Activated naive CD4-positive, alpha-beta T cell treated with anti-CD3 and anti-CD28 coated beads, Interleukin-2, amount 10 ng/mL, durations not matched to agents 7 days and 5 days (primary cell): ENCODE measurements around the gene ARMS2.

Source experiments
- CTCF ChIA-PET: fragments of 350-600 bp; sonication (Branson Sonifier 250); formaldehyde crosslinking; loops from one replicate; lab custom pipeline; 2021; ENCODE audit warnings: antibody characterized with exemption; lab: Charles Lee
- DNase-seq: peaks from one replicate; pipeline ENCODE4 v3.0.0-alpha.2; 2020
- H3K27ac Mint-ChIP-seq: one replicate; pipeline ENCODE4 v1.8.0; 2021; ENCODE audit warnings: mild to moderate bottlenecking, moderate library complexity, mixed read lengths
- H3K27me3 Mint-ChIP-seq: one replicate; pipeline ENCODE4 v1.8.0; 2021; ENCODE audit warnings: mild to moderate bottlenecking, mixed read lengths
- H3K36me3 Mint-ChIP-seq: one replicate; pipeline ENCODE4 v1.8.0; 2021; ENCODE audit warnings: mixed read lengths
- H3K4me1 Mint-ChIP-seq: one replicate; pipeline ENCODE4 v1.8.0; 2021; ENCODE audit warnings: mixed read lengths
- H3K4me3 Mint-ChIP-seq: one replicate; pipeline ENCODE4 v1.8.0; 2021; ENCODE audit warnings: mild to moderate bottlenecking, moderate library complexity, mixed read lengths
- H3K9me3 Mint-ChIP-seq: one replicate; pipeline ENCODE4 v1.8.0; 2021; ENCODE audit warnings: mixed read lengths

ARMS2 gene

GRCh38 chr10:122499012-122499411 is 44.6 kb downstream of the ARMS2 start:
- Mint-ChIP-seq H3K9me3 (no peaks in the 10 kb centered on the region), H3K4me3 (no peak overlapping the region), H3K36me3 (no peaks in the 10 kb centered on the region), H3K27me3 (peaks cover 23% of the 10 kb centered on the region), H3K4me1 (peaks cover 11% of the 10 kb centered on the region), H3K27ac (no peak overlapping the region)
- no peak for DNase-seq
- CTCF ChIA-PET: no interaction called here

DNA sequence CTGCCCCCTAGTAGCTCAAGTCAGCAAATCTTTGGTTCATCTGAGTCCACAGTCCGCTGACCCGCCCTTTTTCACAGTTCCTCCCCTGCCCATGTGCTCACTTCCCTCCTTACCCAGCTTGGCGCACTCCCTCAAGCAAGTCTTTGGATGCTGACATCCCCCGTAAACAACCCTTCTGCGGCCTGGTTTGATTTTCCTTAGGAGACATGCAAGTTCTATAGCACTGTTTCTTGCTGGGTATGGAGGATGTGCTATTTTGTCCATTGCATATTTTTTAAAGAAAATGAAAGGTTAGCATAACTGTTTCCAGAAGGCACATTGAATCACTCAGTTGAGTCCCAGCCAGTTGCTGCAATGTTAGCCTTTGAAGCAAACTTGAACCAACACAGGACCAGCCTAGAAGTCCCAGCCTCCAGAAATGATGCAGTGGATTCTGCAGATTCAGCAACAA is 45.1 kb downstream of the ARMS2 start:
- peaks cover 23% of the 10 kb centered on the region for H3K27me3 Mint-ChIP-seq
- DNase-seq: no peak

DNA sequence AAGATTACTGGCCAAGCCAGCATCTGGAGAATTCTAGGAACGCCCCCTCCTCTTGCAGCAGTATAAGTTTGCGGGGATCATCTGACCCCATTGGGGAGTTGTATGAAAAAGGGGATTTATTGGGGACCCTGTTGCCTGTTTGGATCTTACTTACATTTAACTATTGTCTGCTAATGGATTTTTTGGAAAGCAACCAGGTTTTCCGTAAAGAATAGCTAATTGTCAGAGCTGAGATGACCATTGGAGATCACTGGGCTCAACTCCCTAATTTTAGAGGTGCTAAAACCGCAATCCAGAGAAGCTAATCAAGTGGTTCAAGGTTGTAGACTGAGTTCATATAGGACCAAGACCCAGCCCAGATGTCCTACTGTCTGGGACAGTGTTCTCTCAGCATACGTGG is 45.7 kb downstream of the ARMS2 start:
- Mint-ChIP-seq H3K27ac (no peak overlapping the region), H3K4me3 (no peak overlapping the region), H3K9me3 (no peaks in the 10 kb centered on the region), H3K27me3 (peaks cover 18% of the 10 kb centered on the region), H3K36me3 (no peaks in the 10 kb centered on the region), H3K4me1 (peaks cover 11% of the 10 kb centered on the region)
- CTCF ChIA-PET: no interaction called here
- DNase-seq: no peak

More for the DNA sequence above, 45.1 kb downstream of the ARMS2 start:
- H3K4me1 Mint-ChIP-seq: peaks cover 11% of the 10 kb centered on the region
- no peak overlapping the region for H3K27ac Mint-ChIP-seq
- no peaks in the 10 kb centered on the region for H3K9me3 Mint-ChIP-seq
- H3K4me3 Mint-ChIP-seq: no peak overlapping the region
- CTCF ChIA-PET: no interaction called here
- H3K36me3 Mint-ChIP-seq: no peaks in the 10 kb centered on the region

- DNase-seq: no peak
- Mint-ChIP-seq H3K27me3 (peaks cover 18% of the 10 kb centered on the region), H3K36me3 (no peaks in the 10 kb centered on the region), H3K27ac (no peak overlapping the region), H3K4me1 (peaks cover 9% of the 10 kb centered on the region), H3K9me3 (no peaks in the 10 kb centered on the region), H3K4me3 (no peak overlapping the region)
- CTCF ChIA-PET: no interaction called here
Observed at GRCh38 chr10:122500726-122501125, 46.3 kb downstream of the ARMS2 start.

GRCh38 chr10:122503012-122503411 is 48.6 kb downstream of the ARMS2 start:
- no peaks in the 10 kb centered on the region for H3K36me3 Mint-ChIP-seq
- H3K4me1 Mint-ChIP-seq: no peaks in the 10 kb centered on the region
- CTCF ChIA-PET: interaction anchor here (0.7 to 1.6 kb wide), 3 partner anchors 9 to 63 kb away, joined by 3 to 4 read pairs (median 4); no protein-coding TSS in a partner anchor
- no peak for DNase-seq
- peaks cover 5% of the 10 kb centered on the region for H3K27me3 Mint-ChIP-seq
- no peak overlapping the region for H3K27ac Mint-ChIP-seq
- H3K4me3 Mint-ChIP-seq: no peak overlapping the region
- H3K9me3 Mint-ChIP-seq: no peaks in the 10 kb centered on the region

- Mint-ChIP-seq H3K4me3 (no peak overlapping the region), H3K4me1 (no peaks in the 10 kb centered on the region), H3K36me3 (no peaks in the 10 kb centered on the region), H3K9me3 (no peaks in the 10 kb centered on the region), H3K27me3 (peaks cover 9% of the 10 kb centered on the region), H3K27ac (no peak overlapping the region)
- DNase-seq: peak; percentile 16
- CTCF ChIA-PET: interaction anchor here (1.1 to 1.6 kb wide), 2 partner anchors 10 to 62 kb away, joined by 4 read pairs; no protein-coding TSS in a partner anchor
Observed at GRCh38 chr10:122503886-122504609, 49.6 kb downstream of the ARMS2 start.

DNA sequence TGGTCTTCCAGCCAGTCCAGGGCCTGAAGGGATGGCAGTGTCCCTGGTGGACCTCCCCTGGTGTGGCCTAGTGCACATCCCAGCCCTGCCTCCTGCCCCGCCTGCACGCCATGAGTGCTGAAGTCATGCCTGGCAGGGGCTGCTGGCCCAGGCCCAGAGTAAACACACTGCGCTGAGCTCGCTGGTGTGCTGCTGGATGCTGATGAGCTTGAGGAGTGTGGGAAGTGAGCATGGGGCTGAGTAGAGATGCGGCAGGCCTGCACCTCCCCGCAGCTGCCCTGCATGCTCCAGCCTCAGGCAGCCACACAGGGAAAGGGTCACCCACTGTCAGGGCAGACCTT is 50.1 kb downstream of the ARMS2 start:
- Mint-ChIP-seq H3K9me3 (no peaks in the 10 kb centered on the region), H3K4me1 (no peaks in the 10 kb centered on the region), H3K27me3 (peaks cover 9% of the 10 kb centered on the region), H3K36me3 (no peaks in the 10 kb centered on the region), H3K4me3 (no peak overlapping the region), H3K27ac (no peak overlapping the region)
- DNase-seq: peak; percentile 9
- CTCF ChIA-PET: no interaction called here

DNA sequence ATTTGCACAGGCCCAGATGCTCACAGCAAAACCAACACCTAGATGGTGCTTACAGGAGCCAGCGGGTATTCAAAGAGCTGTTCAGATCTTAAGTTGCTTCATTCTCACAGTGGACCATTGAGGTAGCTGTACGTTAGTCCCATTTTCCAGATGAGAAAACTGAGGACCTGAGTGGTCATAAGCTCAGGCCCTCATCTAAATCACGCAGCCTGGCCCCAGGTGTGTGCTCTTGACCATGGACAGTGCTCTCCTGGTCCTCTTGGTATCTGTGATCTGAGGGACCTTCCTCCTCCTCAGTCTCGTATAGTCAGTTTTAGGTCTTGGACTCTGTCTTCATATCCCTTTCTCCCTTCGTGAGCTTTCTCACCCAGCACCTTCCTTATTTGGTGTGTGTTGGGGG is 50.6 kb downstream of the ARMS2 start:
- H3K27me3 Mint-ChIP-seq: peaks cover 9% of the 10 kb centered on the region
- H3K36me3 Mint-ChIP-seq: no peaks in the 10 kb centered on the region
- no peaks in the 10 kb centered on the region for H3K4me1 Mint-ChIP-seq
- DNase-seq: peak; percentile 4
- CTCF ChIA-PET: no interaction called here
- no peaks in the 10 kb centered on the region for H3K9me3 Mint-ChIP-seq
- no peak overlapping the region for H3K27ac Mint-ChIP-seq
- no peak overlapping the region for H3K4me3 Mint-ChIP-seq

DNA sequence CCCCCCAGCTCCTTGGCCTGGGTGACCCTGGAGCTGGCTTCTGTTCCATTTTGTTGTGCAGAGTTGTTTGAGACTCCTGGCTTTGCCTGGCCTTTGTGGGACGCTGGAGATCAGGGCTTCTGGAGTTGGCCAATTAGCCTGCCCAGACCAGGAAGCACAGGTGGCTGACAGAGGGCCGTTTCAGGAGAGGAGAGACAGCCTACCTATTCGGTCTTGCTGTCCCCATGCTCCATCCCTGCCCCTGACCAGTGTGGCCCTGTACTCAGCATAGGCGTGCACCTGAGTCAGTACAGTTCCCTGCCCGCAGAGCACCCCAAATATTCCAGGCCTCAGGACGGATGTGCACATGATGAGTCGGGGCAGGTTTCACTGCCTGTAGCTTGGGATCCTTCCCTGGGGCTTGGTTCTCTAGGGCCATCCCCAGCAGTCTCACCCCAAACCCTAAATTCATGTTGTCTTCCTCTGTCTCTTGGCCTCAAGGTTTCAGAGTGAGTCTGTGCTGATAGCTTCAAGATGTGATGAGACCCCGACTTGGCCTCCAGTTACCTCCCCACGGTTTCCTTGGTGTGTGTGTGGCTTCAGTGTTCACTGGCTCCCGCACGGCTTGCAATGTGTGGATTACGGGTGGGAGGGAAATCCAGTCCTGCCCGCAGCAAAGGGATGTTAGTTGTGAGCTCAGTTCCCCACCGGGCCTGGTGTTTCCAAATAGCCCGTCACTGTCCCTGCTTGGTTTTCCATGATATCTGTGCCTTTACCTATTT is 51.6 kb downstream of the ARMS2 start:
- H3K4me3 Mint-ChIP-seq: no peak overlapping the region
- H3K9me3 Mint-ChIP-seq: no peaks in the 10 kb centered on the region
- H3K36me3 Mint-ChIP-seq: no peaks in the 10 kb centered on the region
- H3K4me1 Mint-ChIP-seq: no peaks in the 10 kb centered on the region
- peaks cover 9% of the 10 kb centered on the region for H3K27me3 Mint-ChIP-seq
- no peak overlapping the region for H3K27ac Mint-ChIP-seq
- CTCF ChIA-PET: interaction anchor here (0.9 kb wide), 1 partner anchor 71 kb away, joined by 3 read pairs; no protein-coding TSS in a partner anchor
- DNase-seq: peak; percentile 13
